ENCODE data around the gene CXXC5. TPM values are rescaled to one million over a fixed set of nuclear protein-coding genes. Genes with fewer than 3 reads are reported as not detected.
"Not testable (repeated sequence)": the region's sequence is repeated elsewhere in the genome, so short reads cannot be mapped to it uniquely, and the experiment has no call there.

Gene CXXC5
- polyA plus RNA-seq, 1 of the 3 experiments (the other 2 are of a cell fraction): 47.4 TPM

DNA sequence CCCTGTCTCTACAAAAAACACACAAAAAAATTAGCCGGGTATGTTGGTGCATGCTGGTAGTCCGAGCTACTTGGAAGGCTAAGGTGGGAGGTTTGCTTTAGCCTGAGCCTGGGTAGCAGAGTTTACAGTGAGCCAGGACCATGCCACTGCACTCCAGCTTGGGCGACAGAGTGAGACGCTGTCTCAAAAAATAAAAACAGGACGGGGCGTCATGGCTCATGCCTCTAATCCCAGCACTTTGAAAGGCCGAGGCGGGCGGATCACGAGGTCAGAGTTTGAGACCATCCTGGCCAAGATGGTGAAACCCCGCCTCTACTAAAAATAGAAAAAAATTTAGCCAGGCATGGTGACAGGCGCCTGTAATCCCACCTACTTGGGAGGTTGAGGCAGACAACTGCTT lies 46.7 kb upstream of the CXXC5 start:
- Histone ChIP-seq H3K9me2 (no peaks in the 10 kb centered on the region), H3K4me2 (no peak overlapping the region), H3K27ac (ENCODE audit: low read depth in 2 of 2, low read length in 1 of 2) (no peak overlapping the region), H3K9me3 (no peaks in the 10 kb centered on the region), H3K36me3 (replicated peaks in 1 of 2; ENCODE audit: control insufficient read depth in 1 of 2, insufficient read depth in 2 of 2, low read length in 1 of 2) (peaks cover 4 to 68% of the 10 kb centered on the region in 2 experiments), H3K4me1 (ENCODE audit: control insufficient read depth in 1 of 2, insufficient read depth in 2 of 2, low read depth in 1 of 2, low read length in 1 of 2) (peaks cover 0 to 8% of the 10 kb centered on the region in 2 experiments; a peak in 1 of 4 replicates), H3F3A (replicated peaks; ENCODE audit: insufficient read depth) (peaks cover 26% of the 10 kb centered on the region), H4K20me1 (ENCODE audit: insufficient read depth) (peaks cover 44% of the 10 kb centered on the region), H3K9ac (no peak overlapping the region), H3K4me3 (ENCODE audit: low read depth in 2 of 2, low read length in 1 of 2) (no peak overlapping the region), H3K27me3 (ENCODE audit: insufficient read depth) (no peaks in the 10 kb centered on the region), H2AFZ (ENCODE audit: low read depth) (no peak overlapping the region), H3K79me2 (ENCODE audit: insufficient read depth) (peaks cover 97% of the 10 kb centered on the region)
- ChIA-PET CTCF (interaction anchor here (0.6 to 0.7 kb wide), 2 partner anchors 32 to 987 kb away, joined by 3 to 4 read pairs; no protein-coding TSS in a partner anchor), POLR2A (no interaction called here)
- no peak for DNase-seq
- WGBS (ENCODE audit: low lambda C conversion rate): 95% methylated on average over 12 of the region's 12 CpGs
- no peak for TF ChIP-seq GATA2 (CRISPR knock-in tag; IDR thresholded peaks at IDR 0.05)
- TF ChIP-seq, protein P1, sequence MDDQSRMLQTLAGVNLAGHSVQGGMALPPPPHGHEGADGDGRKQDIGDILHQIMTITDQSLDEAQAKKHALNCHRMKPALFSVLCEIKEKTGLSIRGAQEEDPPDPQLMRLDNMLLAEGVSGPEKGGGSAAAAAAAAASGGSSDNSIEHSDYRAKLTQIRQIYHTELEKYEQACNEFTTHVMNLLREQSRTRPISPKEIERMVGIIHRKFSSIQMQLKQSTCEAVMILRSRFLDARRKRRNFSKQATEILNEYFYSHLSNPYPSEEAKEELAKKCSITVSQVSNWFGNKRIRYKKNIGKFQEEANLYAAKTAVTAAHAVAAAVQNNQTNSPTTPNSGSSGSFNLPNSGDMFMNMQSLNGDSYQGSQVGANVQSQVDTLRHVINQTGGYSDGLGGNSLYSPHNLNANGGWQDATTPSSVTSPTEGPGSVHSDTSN (IDR thresholded peaks at IDR 0.05): no peak
- TF ChIP-seq, protein P2, sequence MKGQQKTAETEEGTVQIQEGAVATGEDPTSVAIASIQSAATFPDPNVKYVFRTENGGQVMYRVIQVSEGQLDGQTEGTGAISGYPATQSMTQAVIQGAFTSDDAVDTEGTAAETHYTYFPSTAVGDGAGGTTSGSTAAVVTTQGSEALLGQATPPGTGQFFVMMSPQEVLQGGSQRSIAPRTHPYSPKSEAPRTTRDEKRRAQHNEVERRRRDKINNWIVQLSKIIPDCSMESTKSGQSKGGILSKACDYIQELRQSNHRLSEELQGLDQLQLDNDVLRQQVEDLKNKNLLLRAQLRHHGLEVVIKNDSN (IDR thresholded peaks at IDR 0.05; ENCODE audit: borderline replicate concordance, low read depth): no peak
- no peak for TF ChIP-seq EZH2phosphoT487 (IDR thresholded peaks at IDR 0.05; ENCODE audit: borderline replicate concordance, low read depth)
- TF ChIP-seq JUND (IDR thresholded peaks at IDR 0.05): no peak
- TF ChIP-seq YY1 (IDR thresholded peaks at IDR 0.05; ENCODE audit: low read depth): no peak
- no peak for TF ChIP-seq TEAD4 (IDR thresholded peaks at IDR 0.05; ENCODE audit: borderline replicate concordance, insufficient read depth)
- TF ChIP-seq, protein P3, sequence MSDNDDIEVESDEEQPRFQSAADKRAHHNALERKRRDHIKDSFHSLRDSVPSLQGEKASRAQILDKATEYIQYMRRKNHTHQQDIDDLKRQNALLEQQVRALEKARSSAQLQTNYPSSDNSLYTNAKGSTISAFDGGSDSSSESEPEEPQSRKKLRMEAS (IDR thresholded peaks at IDR 0.05; ENCODE audit: low read depth): no peak
- no peak for TF ChIP-seq GABPA (IDR thresholded peaks at IDR 0.05; ENCODE audit: low read depth)
- no peak for TF ChIP-seq TCF12 (IDR thresholded peaks at IDR 0.05)
- TF ChIP-seq EP300 (IDR thresholded peaks at IDR 0.05; ENCODE audit: borderline replicate concordance in 1 of 2, low read depth in 1 of 2, low read length in 1 of 2): no peak
- no peak for TF ChIP-seq MEF2A (IDR thresholded peaks at IDR 0.05; ENCODE audit: borderline replicate concordance, low read depth)
- TF ChIP-seq RXRA (IDR thresholded peaks at IDR 0.05; ENCODE audit: borderline replicate concordance, low read depth): no peak
- TF ChIP-seq NRF1 (IDR thresholded peaks at IDR 0.05; ENCODE audit: low read depth, low read length): no peak
- TF ChIP-seq FOSL2 (IDR thresholded peaks at IDR 0.05; ENCODE audit: borderline replicate concordance, low read depth): no peak

DNA sequence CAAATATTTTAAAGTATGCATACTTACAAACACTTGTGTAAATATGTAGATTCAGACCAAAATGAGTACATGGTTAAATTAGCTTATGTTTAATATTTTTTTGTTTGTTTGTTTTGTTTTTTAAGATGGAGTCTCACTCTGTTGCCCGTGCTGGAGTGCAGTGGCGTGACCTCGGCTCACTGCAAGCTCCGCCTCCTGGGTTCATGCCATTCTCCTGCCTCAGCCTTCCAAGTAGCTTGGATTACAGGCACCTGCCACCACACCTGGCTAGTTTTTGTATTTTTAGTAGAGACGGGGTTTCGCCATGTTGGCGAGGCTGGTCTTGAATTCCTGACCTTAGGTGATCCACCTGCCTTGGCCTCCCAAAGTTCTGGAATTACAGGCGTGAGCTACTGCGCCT lies 46.2 kb upstream of the CXXC5 start:
- H3K4me1 ChIP-seq (ENCODE audit: control insufficient read depth in 1 of 2, insufficient read depth in 2 of 2, low read depth in 1 of 2, low read length in 1 of 2); DNase-seq; H3K4me3 ChIP-seq (ENCODE audit: low read depth in 2 of 2, low read length in 1 of 2); H3K9ac ChIP-seq; POLR2A ChIA-PET; H3K27ac ChIP-seq (ENCODE audit: low read depth in 2 of 2, low read length in 1 of 2); H3K27me3 ChIP-seq (ENCODE audit: insufficient read depth); H2AFZ ChIP-seq (ENCODE audit: low read depth); H3K9me2 ChIP-seq; H3K9me3 ChIP-seq; H3K4me2 ChIP-seq: not testable (repeated sequence)
- Histone ChIP-seq H3K36me3 (replicated peaks in 1 of 2; ENCODE audit: control insufficient read depth in 1 of 2, insufficient read depth in 2 of 2, low read length in 1 of 2) (peaks cover 4 to 68% of the 10 kb centered on the region in 2 experiments), H4K20me1 (ENCODE audit: insufficient read depth) (peaks cover 42% of the 10 kb centered on the region), H3K79me2 (ENCODE audit: insufficient read depth) (peaks cover 97% of the 10 kb centered on the region), H3F3A (replicated peaks; ENCODE audit: insufficient read depth) (peaks cover 31% of the 10 kb centered on the region)
- 95% methylated on average over 9 of the region's 9 CpGs for WGBS (ENCODE audit: low lambda C conversion rate)
- CTCF ChIA-PET: interaction anchor here (0.6 kb wide), 1 partner anchor 32 kb away, joined by 4 read pairs; no protein-coding TSS in a partner anchor
